Colonic mucosa (tissue), 4 donors: ENCODE results near the gene CFAP299. TPM values are rescaled to one million over a fixed set of nuclear protein-coding genes. Genes with fewer than 3 reads are reported as not detected.

Source experiments
- DNase-seq: peaks from one replicate; pipeline ENCODE4 v3.0.0-alpha.2; 2020
- H3K27ac ChIP-seq: fragments of 200-600 bp; one replicate; pipeline ENCODE4 v1.8.0; 2021
- H3K27me3 ChIP-seq: fragments of 200-600 bp; one replicate; pipeline ENCODE4 v1.8.0; 2021
- H3K36me3 ChIP-seq: fragments of 200-600 bp; one replicate; pipeline ENCODE4 v1.8.0; 2021
- H3K4me1 ChIP-seq: fragments of 200-600 bp; one replicate; pipeline ENCODE4 v1.8.0; 2021; ENCODE audit warnings: mild to moderate bottlenecking
- H3K4me3 ChIP-seq: fragments of 200-600 bp; one replicate; pipeline ENCODE4 v1.8.0; 2021
- H3K9ac ChIP-seq, 2 donors: one replicate each; pipeline ENCODE4 v1.7.0; 2013; ENCODE audit warnings: control low read depth in 2 of 2, low read depth in 2 of 2, low read length in 2 of 2
- H3K9me3 ChIP-seq: fragments of 200-600 bp; one replicate; pipeline ENCODE4 v1.8.0; 2021
- CTCF ChIP-seq: fragments of 200-600 bp; IDR thresholded peaks from one replicate; pipeline ENCODE4 v1.8.0; 2022; ENCODE audit warnings: antibody characterized with exemption, mild to moderate bottlenecking
- intact Hi-C: fragments of 100-400 bp; cut with DNase I; formaldehyde crosslinking; loops from one replicate; pipeline ENCODE4 v1.14.1; 2022
- total RNA-seq, 2 donors: library from RNA; stranded (reverse); fragmentation: NEBNext Ultra II Directional in 1 of 2; extraction: Animal tissue kit (Norgen Biotek cat#: 25700) in 1 of 2; gene quantifications; one replicate each; pipeline ENCODE4 v1.2.1, GENCODE V29; 2021
- donor health status: healthy.
- donor health status: DM: no; HTN: no; CAD: no.
- donor health status: DM: no; HTN: no; CAD: no.

CFAP299 gene
- total RNA-seq, 2 donors from 2014 or later = not detected

DNA sequence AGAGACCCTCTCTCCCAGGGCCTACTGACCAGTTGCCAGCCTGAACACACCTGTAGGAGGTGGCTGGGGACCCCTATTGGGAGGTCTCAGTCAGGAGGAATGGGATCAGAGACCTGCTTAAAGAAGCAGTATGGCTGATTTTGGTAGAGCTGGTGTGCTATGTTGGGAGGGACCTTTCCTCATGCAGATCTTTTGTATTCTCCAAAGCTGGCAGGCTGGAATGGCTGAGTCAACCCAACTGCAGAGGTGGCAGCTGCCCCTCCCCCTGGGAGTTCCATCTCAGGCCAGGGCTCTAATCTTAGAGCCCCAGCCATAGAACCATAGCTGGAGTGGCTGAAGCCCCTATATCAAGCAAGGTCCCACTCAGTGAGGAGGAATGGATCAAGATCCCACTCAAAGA, 415.7 kb downstream of the CFAP299 start:
- no peak for TF ChIP-seq CTCF
- no peak overlapping the region for H3K4me3 ChIP-seq
- no peak for DNase-seq
- no peaks in the 10 kb centered on the region for H3K9me3 ChIP-seq
- H3K27ac ChIP-seq = no peak overlapping the region
- H3K27me3 ChIP-seq = no peaks in the 10 kb centered on the region
- no peak overlapping the region for H3K9ac ChIP-seq
- no peaks in the 10 kb centered on the region for H3K36me3 ChIP-seq
- no peaks in the 10 kb centered on the region for H3K4me1 ChIP-seq
- intact Hi-C loops = no loop called here

GRCh38 chr4:80767944-80768343, 432.4 kb downstream of the CFAP299 start:
- H3K4me3 ChIP-seq = no peak overlapping the region
- no peaks in the 10 kb centered on the region for H3K27me3 ChIP-seq
- H3K9ac ChIP-seq = no peak overlapping the region
- intact Hi-C loops = no loop called here
- DNase-seq = no peak
- H3K27ac ChIP-seq = no peak overlapping the region
- no peak for TF ChIP-seq CTCF
- H3K9me3 ChIP-seq = no peaks in the 10 kb centered on the region
- H3K4me1 ChIP-seq = no peaks in the 10 kb centered on the region
- H3K36me3 ChIP-seq = no peaks in the 10 kb centered on the region

DNA sequence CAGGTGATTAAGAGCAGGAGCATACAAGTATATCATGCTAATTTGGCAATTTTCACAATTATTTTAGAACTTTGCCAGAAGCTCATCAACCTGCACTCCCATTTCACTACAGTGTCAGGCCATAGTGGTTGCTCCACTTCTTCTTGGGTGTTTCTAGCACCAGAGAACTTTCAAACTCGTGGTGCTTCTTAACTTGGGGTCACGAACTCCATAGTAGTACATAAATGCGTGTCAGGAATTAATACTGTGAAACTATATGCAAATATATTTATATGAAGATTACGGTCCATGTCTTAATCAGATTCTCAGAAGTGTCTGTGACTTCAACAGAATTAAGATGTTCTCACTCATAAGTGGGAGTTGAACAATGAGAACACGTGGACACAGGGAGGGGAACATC, 440.6 kb downstream of the CFAP299 start:
- no peak for TF ChIP-seq CTCF
- Histone ChIP-seq H3K4me1 (no peaks in the 10 kb centered on the region), H3K36me3 (no peaks in the 10 kb centered on the region), H3K9me3 (no peaks in the 10 kb centered on the region), H3K27me3 (no peaks in the 10 kb centered on the region), H3K4me3 (no peak overlapping the region), H3K27ac (no peak overlapping the region), H3K9ac (no peak overlapping the region)
- intact Hi-C loops = no loop called here
- no peak for DNase-seq

DNA sequence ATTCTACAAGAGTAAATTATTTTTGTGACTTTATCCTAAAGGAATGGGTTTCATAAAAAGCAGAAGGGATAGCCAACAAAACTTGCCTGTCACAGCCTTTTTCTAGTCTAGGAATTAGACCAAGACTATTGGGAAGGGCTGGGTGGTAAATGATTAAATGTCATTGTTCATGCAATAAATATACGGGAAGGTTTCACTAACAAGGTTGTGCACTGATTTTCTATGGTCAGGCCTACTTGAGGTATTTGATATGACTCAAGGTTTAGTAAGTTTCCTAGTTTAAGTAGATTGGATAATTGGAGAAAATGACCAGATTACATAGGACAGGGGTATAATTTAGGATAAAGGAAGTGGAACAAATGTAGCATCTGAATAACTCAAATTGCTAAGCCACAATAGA, 445.9 kb downstream of the CFAP299 start:
- no peak overlapping the region for H3K27ac ChIP-seq
- H3K36me3 ChIP-seq = no peaks in the 10 kb centered on the region
- no peak for TF ChIP-seq CTCF
- DNase-seq = no peak
- H3K4me1 ChIP-seq = no peaks in the 10 kb centered on the region
- no peaks in the 10 kb centered on the region for H3K9me3 ChIP-seq
- no peaks in the 10 kb centered on the region for H3K27me3 ChIP-seq
- no peak overlapping the region for H3K4me3 ChIP-seq
- no peak overlapping the region for H3K9ac ChIP-seq
- intact Hi-C loops = no loop called here

DNA sequence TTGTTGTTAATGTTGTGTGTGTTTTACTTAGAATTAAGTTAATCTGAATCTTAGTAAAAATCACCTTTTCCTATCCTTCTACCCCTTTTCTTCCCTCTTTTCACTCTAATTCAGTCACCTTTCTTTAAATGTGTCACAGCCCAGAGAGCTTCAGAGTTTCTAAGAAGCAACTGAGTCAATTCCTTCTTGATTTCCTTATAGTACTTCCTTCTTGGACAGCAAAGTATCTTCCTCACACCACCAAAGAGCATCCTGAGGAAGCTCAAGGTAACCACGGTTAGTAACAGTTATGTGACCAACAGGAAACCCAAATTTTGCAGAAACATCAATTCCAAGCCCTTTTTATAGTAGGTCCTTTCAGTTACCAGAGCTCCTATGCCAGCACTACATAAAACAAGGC, 451.8 kb downstream of the CFAP299 start:
- intact Hi-C loops = no loop called here
- no peak overlapping the region for H3K27ac ChIP-seq
- H3K9me3 ChIP-seq = no peaks in the 10 kb centered on the region
- no peaks in the 10 kb centered on the region for H3K4me1 ChIP-seq
- H3K36me3 ChIP-seq = no peaks in the 10 kb centered on the region
- H3K4me3 ChIP-seq = no peak overlapping the region
- no peak overlapping the region for H3K9ac ChIP-seq
- TF ChIP-seq CTCF = no peak
- H3K27me3 ChIP-seq = no peaks in the 10 kb centered on the region
- DNase-seq = no peak

- Histone ChIP-seq H3K36me3 (no peaks in the 10 kb centered on the region), H3K4me3 (no peak overlapping the region), H3K4me1 (no peaks in the 10 kb centered on the region), H3K27me3 (no peaks in the 10 kb centered on the region), H3K27ac (no peak overlapping the region), H3K9me3 (no peaks in the 10 kb centered on the region), H3K9ac (no peak overlapping the region)
- no peak for DNase-seq
- intact Hi-C loops = no loop called here
- TF ChIP-seq CTCF = no peak
Measured at GRCh38 chr4:80788798-80789197, 453.3 kb downstream of the CFAP299 start.
